HPDE6-E6E7 (cell line): ENCODE data around the gene WNK1.
"Not testable (repeated sequence)": the region's sequence is repeated elsewhere in the genome, so short reads cannot be mapped to it uniquely, and the experiment has no call there.

Source experiments
- DNase-seq: peaks from one replicate; pipeline ENCODE4 v3.0.0; 2011; ENCODE audit warnings: missing footprints; ENCODE audit errors: extremely low spot score

The WNK1 gene

GRCh38 chr12:779745-780734 is 27.7 kb downstream of the WNK1 start:
- no peak for DNase-seq

GRCh38 chr12:780750-781379 is 28.5 kb downstream of the WNK1 start:
- DNase-seq, result no peak

DNA sequence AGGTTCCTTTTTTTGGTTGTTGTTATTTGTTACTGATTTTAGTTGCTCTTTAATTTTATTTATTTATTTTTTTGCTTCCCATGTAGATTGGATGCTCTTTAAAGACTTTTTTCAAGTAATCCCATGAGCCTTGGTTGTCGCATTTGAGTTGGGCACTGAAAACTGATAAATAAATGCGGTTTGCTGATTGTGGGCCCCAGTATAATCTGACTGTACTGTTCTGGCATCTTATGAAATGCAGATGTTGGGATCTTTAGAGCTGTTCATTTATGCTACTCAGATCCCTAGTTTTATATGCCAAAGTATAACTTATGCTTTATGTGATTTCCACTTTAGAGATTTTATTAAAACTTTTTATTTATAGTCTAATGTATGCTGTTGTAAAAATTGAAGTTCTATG is 33.3 kb downstream of the WNK1 start:
- no peak for DNase-seq

- no peak for DNase-seq
Observed at GRCh38 chr12:788288-788687, 35.9 kb downstream of the WNK1 start.

DNA sequence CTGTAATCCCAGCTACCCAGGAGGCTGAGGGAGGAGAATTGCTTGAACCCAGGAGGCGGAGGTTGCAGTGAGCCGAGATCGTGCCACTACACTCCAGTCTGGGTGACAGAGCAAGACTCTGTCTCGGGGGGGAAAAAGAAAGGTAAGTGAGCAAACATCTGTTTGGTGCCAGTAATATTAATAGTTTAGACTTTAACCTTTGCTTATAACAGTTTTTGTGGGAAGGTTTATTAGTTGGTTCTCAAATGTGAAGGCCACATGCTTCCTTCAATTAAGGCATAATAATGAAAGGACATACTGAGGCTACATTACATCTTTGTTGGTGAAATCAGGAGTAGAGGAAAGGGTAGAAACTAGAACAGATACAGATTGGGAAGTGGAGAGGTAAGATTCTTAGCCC is 36.4 kb downstream of the WNK1 start:
- DNase-seq, result not testable (repeated sequence)

GRCh38 chr12:789852-790563 is 37.6 kb downstream of the WNK1 start:
- no peak for DNase-seq

GRCh38 chr12:790608-791007 is 38.2 kb downstream of the WNK1 start:
- DNase-seq, result no peak

GRCh38 chr12:793037-793436 is 40.7 kb downstream of the WNK1 start:
- no peak for DNase-seq

- no peak for DNase-seq
Observed at GRCh38 chr12:793711-794110, 41.3 kb downstream of the WNK1 start.

GRCh38 chr12:795305-795704 is 42.9 kb downstream of the WNK1 start:
- DNase-seq, result no peak

- DNase-seq, result no peak
Observed at GRCh38 chr12:800401-800800, 48.0 kb downstream of the WNK1 start.

DNA sequence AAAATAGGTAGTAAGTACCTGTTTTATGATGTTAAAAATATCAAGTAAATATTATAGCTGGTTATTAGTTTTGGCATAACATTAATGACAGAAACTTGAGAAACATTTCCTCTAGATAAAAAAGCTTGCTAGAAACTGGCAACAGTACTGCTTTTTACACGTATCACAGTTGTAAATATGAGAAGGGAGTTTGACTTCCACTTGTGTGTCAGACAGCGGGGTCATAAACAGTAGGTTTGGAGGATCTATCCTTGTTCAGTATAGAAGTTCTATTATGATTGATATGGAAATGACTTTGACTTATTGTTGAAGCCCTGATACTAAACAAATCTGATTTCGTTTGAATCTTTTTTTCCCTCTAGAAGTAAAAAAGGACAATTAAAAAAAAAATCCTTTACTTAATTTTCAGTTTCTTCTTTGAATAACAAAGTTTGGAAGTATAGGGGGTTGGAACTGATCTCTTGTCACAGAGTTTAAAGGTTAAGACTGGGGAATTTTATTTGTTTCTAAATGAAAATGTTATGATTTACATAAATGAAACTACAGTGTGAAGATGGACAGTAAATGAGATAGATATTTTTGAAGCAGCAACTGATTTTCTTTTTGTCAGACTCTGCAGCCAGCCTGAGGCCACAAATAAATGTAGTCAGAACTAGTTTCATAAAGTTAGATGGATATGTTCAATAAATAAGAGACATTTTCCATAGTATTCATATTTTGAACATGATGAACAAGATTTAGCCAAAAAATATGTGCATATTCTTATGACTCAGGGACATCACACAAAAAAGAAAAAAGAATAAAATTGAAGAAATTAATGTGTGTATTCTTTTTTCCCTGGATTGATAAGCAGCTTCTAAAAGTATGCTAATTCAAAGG is 50.1 kb downstream of the WNK1 start:
- DNase-seq, result no peak

DNA sequence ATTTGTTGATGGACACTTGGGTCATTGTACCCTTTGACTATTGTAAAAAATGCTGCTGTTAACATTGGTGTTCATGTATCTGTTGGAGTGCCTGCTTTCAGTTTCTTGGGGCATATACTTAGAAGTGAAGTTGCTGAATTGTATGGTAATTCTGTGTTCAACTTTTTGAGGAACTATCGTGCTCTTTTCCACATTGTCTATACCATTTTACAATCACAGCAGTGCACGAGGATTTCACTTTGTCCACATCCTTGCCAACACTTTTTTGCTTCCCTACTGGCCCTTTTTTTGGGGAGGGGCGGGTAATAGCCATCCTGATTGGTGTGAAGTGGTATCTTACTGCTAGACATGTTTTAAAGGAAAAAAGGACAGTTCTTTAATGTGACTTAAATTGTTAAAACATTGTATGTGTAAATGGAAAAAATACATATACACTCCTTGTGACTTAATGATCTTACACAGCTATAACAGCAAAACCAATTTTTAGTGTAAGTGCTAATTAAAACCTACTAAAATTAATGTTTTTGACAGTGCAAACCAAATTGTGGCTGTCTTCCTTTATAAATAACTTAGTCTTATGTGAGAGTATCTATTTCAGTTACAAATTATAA is 52.7 kb downstream of the WNK1 start:
- DNase-seq, result no peak

- no peak for DNase-seq
Observed at GRCh38 chr12:806200-806791, 53.9 kb downstream of the WNK1 start.

DNA sequence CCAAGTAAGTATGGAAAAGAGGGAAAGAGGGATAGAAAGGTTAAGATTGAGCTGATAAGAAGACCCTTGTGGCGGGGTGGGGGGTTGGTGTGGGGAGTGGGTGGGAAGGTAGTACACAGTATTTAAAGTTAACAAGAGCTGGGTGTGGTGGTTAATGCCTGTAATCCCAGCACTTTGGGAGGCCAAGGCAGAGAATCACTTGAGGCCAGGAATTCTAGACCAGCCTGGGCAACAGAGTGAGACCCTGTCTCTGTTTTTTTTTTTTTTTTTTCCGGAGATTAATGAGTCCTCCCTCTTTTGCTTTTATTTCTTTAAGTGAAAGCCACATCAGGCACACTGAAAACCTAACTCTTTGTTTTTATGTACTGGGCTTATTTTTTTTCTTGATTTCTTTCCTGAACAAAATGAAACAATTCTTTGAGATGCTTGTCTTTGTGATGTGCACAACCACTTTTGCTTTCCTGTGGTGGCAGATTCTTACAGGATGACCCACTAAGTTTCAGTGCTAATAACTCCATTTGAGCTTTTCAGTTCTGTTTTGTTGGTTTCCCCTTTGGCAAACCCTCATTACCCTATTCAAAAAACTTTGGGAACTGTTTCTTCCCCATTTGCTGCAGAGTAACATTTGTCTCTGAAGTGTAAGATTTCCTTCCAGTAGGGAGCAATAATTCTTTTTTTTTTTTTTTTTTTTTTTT is 54.8 kb downstream of the WNK1 start:
- no peak for DNase-seq

- no peak for DNase-seq
Observed at GRCh38 chr12:810116-810515, 57.7 kb downstream of the WNK1 start.

GRCh38 chr12:810671-811415 is 58.5 kb downstream of the WNK1 start:
- DNase-seq, result no peak

DNA sequence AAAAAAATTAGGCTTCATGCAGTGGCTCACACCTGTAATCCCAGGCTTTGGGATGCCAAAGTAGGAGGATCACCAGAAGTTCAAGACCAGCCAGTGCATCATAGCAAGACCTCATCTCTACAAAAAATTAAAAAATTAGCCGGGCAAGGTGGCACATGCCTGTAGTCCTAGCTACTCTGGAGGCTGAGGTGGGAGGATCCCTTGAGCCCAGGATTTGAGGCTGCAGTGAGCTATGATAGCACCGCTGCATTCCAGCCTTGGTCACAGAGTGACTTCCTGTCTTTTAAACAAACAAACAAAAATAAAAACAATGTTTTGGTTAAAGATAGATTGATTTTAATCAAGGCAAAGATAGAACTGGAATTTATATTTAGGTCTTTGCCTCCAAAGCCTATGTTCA is 60.6 kb downstream of the WNK1 start:
- DNase-seq, result no peak

GRCh38 chr12:817456-817855 is 65.1 kb downstream of the WNK1 start:
- peak; percentile 27 for DNase-seq
